GM18868 (cell line): Measurements from ENCODE around the gene SPRY2.
"Not testable (repeated sequence)": the region's sequence is repeated elsewhere in the genome, so short reads cannot be mapped to it uniquely, and the experiment has no call there.

Experiments
- ATAC-seq: cut with Tn5 transposase; IDR thresholded peaks from one replicate; pipeline ENCODE4 v1.9.1; 2021; ENCODE audit warnings: mild to moderate bottlenecking, moderate library complexity; ENCODE audit not compliant: unreplicated experiment

SPRY2 gene

GRCh38 chr13:80355496-80356094 is 14.7 kb upstream of the SPRY2 start:
- not testable (repeated sequence) for ATAC-seq

GRCh38 chr13:80348750-80349149 is 7.8 kb upstream of the SPRY2 start:
- ATAC-seq = no peak

- no peak for ATAC-seq
Measured at GRCh38 chr13:80348314-80348713, 7.4 kb upstream of the SPRY2 start.

GRCh38 chr13:80345771-80346510 is 5.0 kb upstream of the SPRY2 start:
- ATAC-seq = no peak

GRCh38 chr13:80344032-80344431 is 3.1 kb upstream of the SPRY2 start:
- ATAC-seq = not testable (repeated sequence)

- ATAC-seq = peak; percentile 54
Measured at GRCh38 chr13:80342471-80343371, 1.8 kb upstream of the SPRY2 start.

GRCh38 chr13:80341756-80342370 is 937 bp upstream of the SPRY2 start:
- no peak for ATAC-seq

- peak; percentile 25 for ATAC-seq
Measured at GRCh38 chr13:80340651-80341100, 250 bp downstream of the SPRY2 start.

- ATAC-seq = no peak
Measured at GRCh38 chr13:80339912-80340650, 845 bp downstream of the SPRY2 start.

- no peak for ATAC-seq
Measured at GRCh38 chr13:80339563-80339911, 1.4 kb downstream of the SPRY2 start.

GRCh38 chr13:80338781-80339562 is 2.0 kb downstream of the SPRY2 start:
- peak; percentile 25 for ATAC-seq

GRCh38 chr13:80337288-80338081 is 3.4 kb downstream of the SPRY2 start:
- ATAC-seq = no peak

GRCh38 chr13:80336776-80337287 is 4.1 kb downstream of the SPRY2 start:
- no peak for ATAC-seq

GRCh38 chr13:80336370-80336769 is 4.6 kb downstream of the SPRY2 start:
- no peak for ATAC-seq

- no peak for ATAC-seq
Measured at GRCh38 chr13:80334597-80335260, 6.2 kb downstream of the SPRY2 start.

- no peak for ATAC-seq
Measured at GRCh38 chr13:80331984-80332383, 8.9 kb downstream of the SPRY2 start.

GRCh38 chr13:80329250-80329649 is 11.7 kb downstream of the SPRY2 start:
- no peak for ATAC-seq

GRCh38 chr13:80319004-80319403 is 21.9 kb downstream of the SPRY2 start:
- no peak for ATAC-seq
